Measurements from ENCODE around the gene CD80.
A peak's percentile ranks its signal among the peaks of the same experiment; 100 is the strongest.

The CD80 gene

GRCh38 chr3:119548341-119548740 lies 11.1 kb downstream of the CD80 start:
- Histone ChIP-seq H3K27ac (ENCODE audit: low read length, poor library complexity, severe bottlenecking) (no peak overlapping the region), H2AFZ (ENCODE audit: low read depth, low read length) (no peak overlapping the region), H3K4me2 (ENCODE audit: low read length, poor library complexity, severe bottlenecking) (no peak overlapping the region), H2BK12ac (ENCODE audit: low read length in 2 of 2) (no peak overlapping the region), H2BK5ac (ENCODE audit: low read depth, low read length, poor library complexity, severe bottlenecking) (no peak overlapping the region), H3K4ac (ENCODE audit: low read depth in 1 of 2, low read length in 2 of 2) (no peak overlapping the region), H4K8ac (ENCODE audit: low read length) (no peak overlapping the region), H3K9me3 (ENCODE audit: control insufficient read depth, low read length) (no peaks in the 10 kb centered on the region), H3K14ac (ENCODE audit: low read length in 2 of 2) (no peak overlapping the region), H2AK5ac (ENCODE audit: low read length, severe bottlenecking) (no peak overlapping the region), H3K79me1 (replicated peaks; ENCODE audit: low read length, poor library complexity, severe bottlenecking) (no peaks in the 10 kb centered on the region), H3K9ac (ENCODE audit: low read length) (no peak overlapping the region), H2BK15ac (ENCODE audit: low read depth, poor library complexity, severe bottlenecking) (no peak overlapping the region), H3K4me3 (ENCODE audit: insufficient read depth in 1 of 2, low read depth in 1 of 2, low read length in 2 of 2) (no peak overlapping the region), H3K23ac (ENCODE audit: low read length in 2 of 2) (no peak overlapping the region), H3K36me3 (ENCODE audit: control insufficient read depth in 1 of 2, insufficient read depth in 2 of 2, low read depth in 1 of 2, low read length in 2 of 2) (no peaks in the 10 kb centered on the region), H3K4me1 (ENCODE audit: control insufficient read depth, insufficient read depth, low read depth, low read length) (no peaks in the 10 kb centered on the region), H2BK120ac (ENCODE audit: low read depth, low read length) (no peak overlapping the region), H4K91ac (ENCODE audit: low read length) (no peak overlapping the region), H3K27me3 (ENCODE audit: control insufficient read depth in 1 of 2, insufficient read depth in 1 of 2, low read length in 2 of 2) (no peaks in the 10 kb centered on the region), H3K18ac (ENCODE audit: low read depth in 1 of 2, low read length in 2 of 2) (no peak overlapping the region)
- WGBS = 76% methylated on average over 3 of the region's 3 CpGs
- no peak for DNase-seq

GRCh38 chr3:119547227-119547626 lies 12.2 kb downstream of the CD80 start:
- Histone ChIP-seq H2AK5ac (ENCODE audit: low read length, severe bottlenecking) (no peak overlapping the region), H3K9me3 (ENCODE audit: control insufficient read depth, low read length) (no peaks in the 10 kb centered on the region), H3K4me3 (ENCODE audit: insufficient read depth in 1 of 2, low read depth in 1 of 2, low read length in 2 of 2) (no peak overlapping the region), H2AFZ (ENCODE audit: low read depth, low read length) (no peak overlapping the region), H2BK120ac (ENCODE audit: low read depth, low read length) (no peak overlapping the region), H4K8ac (ENCODE audit: low read length) (no peak overlapping the region), H3K18ac (ENCODE audit: low read depth in 1 of 2, low read length in 2 of 2) (no peak overlapping the region), H3K9ac (ENCODE audit: low read length) (no peak overlapping the region), H4K91ac (ENCODE audit: low read length) (no peak overlapping the region), H3K27ac (ENCODE audit: low read length, poor library complexity, severe bottlenecking) (no peak overlapping the region), H2BK15ac (ENCODE audit: low read depth, poor library complexity, severe bottlenecking) (no peak overlapping the region), H3K27me3 (ENCODE audit: control insufficient read depth in 1 of 2, insufficient read depth in 1 of 2, low read length in 2 of 2) (no peaks in the 10 kb centered on the region), H3K36me3 (ENCODE audit: control insufficient read depth in 1 of 2, insufficient read depth in 2 of 2, low read depth in 1 of 2, low read length in 2 of 2) (no peaks in the 10 kb centered on the region), H3K23ac (ENCODE audit: low read length in 2 of 2) (no peak overlapping the region), H2BK12ac (ENCODE audit: low read length in 2 of 2) (no peak overlapping the region), H3K14ac (ENCODE audit: low read length in 2 of 2) (no peak overlapping the region), H3K4me2 (ENCODE audit: low read length, poor library complexity, severe bottlenecking) (no peak overlapping the region), H3K4ac (ENCODE audit: low read depth in 1 of 2, low read length in 2 of 2) (no peak overlapping the region), H3K4me1 (ENCODE audit: control insufficient read depth, insufficient read depth, low read depth, low read length) (no peaks in the 10 kb centered on the region), H3K79me1 (replicated peaks; ENCODE audit: low read length, poor library complexity, severe bottlenecking) (no peaks in the 10 kb centered on the region), H2BK5ac (ENCODE audit: low read depth, low read length, poor library complexity, severe bottlenecking) (no peak overlapping the region)
- WGBS = no CpG with 5 or more reads among the region's 1 CpG
- DNase-seq = no peak

GRCh38 chr3:119543147-119543546 lies 16.3 kb downstream of the CD80 start:
- WGBS = 97% methylated on average over 6 of the region's 7 CpGs
- H3K4me3 ChIP-seq (ENCODE audit: insufficient read depth in 1 of 2, low read depth in 1 of 2, low read length in 2 of 2) = no peak overlapping the region

GRCh38 chr3:119542168-119542767 lies 17.1 kb downstream of the CD80 start:
- Histone ChIP-seq H3K4me1 (ENCODE audit: control insufficient read depth, insufficient read depth, low read depth, low read length) (peaks cover 1% of the 10 kb centered on the region), H2BK15ac (ENCODE audit: low read depth, poor library complexity, severe bottlenecking) (no peak overlapping the region), H2AK5ac (ENCODE audit: low read length, severe bottlenecking) (no peak overlapping the region), H2BK5ac (ENCODE audit: low read depth, low read length, poor library complexity, severe bottlenecking) (peak overlapping the region; percentile 53), H2BK12ac (ENCODE audit: low read length in 2 of 2) (no peak overlapping the region), H3K9me3 (ENCODE audit: control insufficient read depth, low read length) (no peaks in the 10 kb centered on the region), H3K79me1 (replicated peaks; ENCODE audit: low read length, poor library complexity, severe bottlenecking) (no peaks in the 10 kb centered on the region), H3K23ac (ENCODE audit: low read length in 2 of 2) (no peak overlapping the region), H3K36me3 (ENCODE audit: control insufficient read depth in 1 of 2, insufficient read depth in 2 of 2, low read depth in 1 of 2, low read length in 2 of 2) (no peaks in the 10 kb centered on the region), H4K91ac (ENCODE audit: low read length) (no peak overlapping the region), H3K18ac (ENCODE audit: low read depth in 1 of 2, low read length in 2 of 2) (no peak overlapping the region), H3K4me3 (ENCODE audit: insufficient read depth in 1 of 2, low read depth in 1 of 2, low read length in 2 of 2) (no peak overlapping the region), H3K4me2 (ENCODE audit: low read length, poor library complexity, severe bottlenecking) (no peak overlapping the region), H3K9ac (ENCODE audit: low read length) (no peak overlapping the region), H3K27ac (ENCODE audit: low read length, poor library complexity, severe bottlenecking) (peak overlapping the region; percentile 58), H3K4ac (ENCODE audit: low read depth in 1 of 2, low read length in 2 of 2) (no peak overlapping the region), H4K8ac (ENCODE audit: low read length) (no peak overlapping the region), H3K14ac (ENCODE audit: low read length in 2 of 2) (no peak overlapping the region), H3K27me3 (ENCODE audit: control insufficient read depth in 1 of 2, insufficient read depth in 1 of 2, low read length in 2 of 2) (no peaks in the 10 kb centered on the region), H2AFZ (ENCODE audit: low read depth, low read length) (no peak overlapping the region), H2BK120ac (ENCODE audit: low read depth, low read length) (no peak overlapping the region)
- no CpG with 5 or more reads among the region's 2 CpGs for WGBS
- no peak for DNase-seq

More at GRCh38 chr3:119543147-119543546, 16.3 kb downstream of the CD80 start:
- H3K27ac ChIP-seq (ENCODE audit: low read length, poor library complexity, severe bottlenecking) = no peak overlapping the region
- H4K91ac ChIP-seq (ENCODE audit: low read length) = no peak overlapping the region
- H3K79me1 ChIP-seq (replicated peaks; ENCODE audit: low read length, poor library complexity, severe bottlenecking) = no peaks in the 10 kb centered on the region
- H3K4me2 ChIP-seq (ENCODE audit: low read length, poor library complexity, severe bottlenecking) = no peak overlapping the region
- H2BK120ac ChIP-seq (ENCODE audit: low read depth, low read length) = no peak overlapping the region
- no peak overlapping the region for H3K14ac ChIP-seq (ENCODE audit: low read length in 2 of 2)
- DNase-seq = no peak
- H3K27me3 ChIP-seq (ENCODE audit: control insufficient read depth in 1 of 2, insufficient read depth in 1 of 2, low read length in 2 of 2) = no peaks in the 10 kb centered on the region
- no peak overlapping the region for H2BK15ac ChIP-seq (ENCODE audit: low read depth, poor library complexity, severe bottlenecking)
- H3K23ac ChIP-seq (ENCODE audit: low read length in 2 of 2) = no peak overlapping the region
- peaks cover 1% of the 10 kb centered on the region for H3K4me1 ChIP-seq (ENCODE audit: control insufficient read depth, insufficient read depth, low read depth, low read length)
- H2BK5ac ChIP-seq (ENCODE audit: low read depth, low read length, poor library complexity, severe bottlenecking) = no peak overlapping the region
- H4K8ac ChIP-seq (ENCODE audit: low read length) = no peak overlapping the region
- H2BK12ac ChIP-seq (ENCODE audit: low read length in 2 of 2) = no peak overlapping the region
- no peak overlapping the region for H3K4ac ChIP-seq (ENCODE audit: low read depth in 1 of 2, low read length in 2 of 2)
- no peak overlapping the region for H2AFZ ChIP-seq (ENCODE audit: low read depth, low read length)
- no peaks in the 10 kb centered on the region for H3K9me3 ChIP-seq (ENCODE audit: control insufficient read depth, low read length)
- no peaks in the 10 kb centered on the region for H3K36me3 ChIP-seq (ENCODE audit: control insufficient read depth in 1 of 2, insufficient read depth in 2 of 2, low read depth in 1 of 2, low read length in 2 of 2)
- no peak overlapping the region for H3K18ac ChIP-seq (ENCODE audit: low read depth in 1 of 2, low read length in 2 of 2)
- H2AK5ac ChIP-seq (ENCODE audit: low read length, severe bottlenecking) = peak overlapping the region; percentile 77
- no peak overlapping the region for H3K9ac ChIP-seq (ENCODE audit: low read length)
